Caki2 (cell line): ENCODE results near the gene STK4. TPM values are rescaled to one million over a fixed set of nuclear protein-coding genes. Genes with fewer than 3 reads are reported as not detected.
A peak's percentile ranks its signal among the peaks of the same experiment; 100 is the strongest.

Experiments
- DNase-seq: peaks from one replicate; pipeline ENCODE4 v3.0.0-alpha.2; 2015; ENCODE audit warnings: low read depth
- in situ Hi-C: cut with HindIII; loops from 2 replicates; pipeline ENCODE4 v1.10.0; 2016; ENCODE audit warnings: low sequenced_read_pairs, low pct_unique_long_range_greater_than_20kb, mixed read lengths
- total RNA-seq: library from RNA; depleted of rRNA; stranded (reverse); fragments of >200 nt; shearing (Covaris generic); gene quantifications from 2 replicates; pipeline ENCODE4 v1.2.3, GENCODE V29; 2014; ENCODE audit warnings: low replicate concordance

Gene STK4
- total RNA-seq, 1 experiment from 2014 or later: 4.2 TPM

DNA sequence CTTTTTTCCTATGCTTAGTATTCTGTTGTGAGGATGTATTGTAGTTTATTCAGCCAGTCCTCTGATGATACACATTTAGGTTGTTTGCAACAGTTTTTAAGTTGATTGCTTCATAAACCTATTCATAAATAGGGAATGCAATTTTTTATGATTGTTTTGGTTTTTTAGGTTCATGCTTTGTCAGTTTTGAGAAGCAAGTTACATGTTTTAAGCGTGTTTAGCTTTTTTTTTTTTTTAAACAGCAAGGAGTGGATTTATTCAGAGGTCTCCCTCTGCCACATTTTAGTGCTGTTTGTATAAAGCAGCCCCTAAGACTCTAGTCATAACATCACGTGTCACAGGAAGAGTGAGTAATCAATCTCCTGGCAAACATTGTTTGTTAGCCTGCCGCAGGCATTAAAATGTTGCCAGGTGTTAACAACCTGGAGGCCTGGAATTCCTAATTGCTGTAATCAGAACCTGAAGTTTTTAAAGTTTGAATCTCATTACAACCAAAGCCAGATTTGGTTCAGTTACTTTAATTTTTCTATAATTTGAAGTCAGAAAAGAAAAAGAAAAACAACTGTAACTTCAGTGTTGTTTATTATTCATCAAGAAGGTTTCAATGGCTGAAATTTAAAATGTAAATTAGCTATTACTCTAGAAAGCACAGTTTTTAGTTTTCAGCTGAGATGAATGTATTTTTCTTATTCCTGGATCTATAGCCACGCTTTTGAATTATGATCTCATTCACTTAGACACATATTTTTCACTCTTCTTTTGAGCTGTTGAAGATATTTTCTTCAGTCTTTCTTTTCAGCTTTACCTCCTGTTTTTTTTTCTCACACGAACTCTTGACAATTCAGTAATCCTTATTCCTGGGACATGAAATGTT is 75.4 kb downstream of the STK4 start:
- DNase-seq: peak; percentile 31
- in situ Hi-C loops: no loop called here

DNA sequence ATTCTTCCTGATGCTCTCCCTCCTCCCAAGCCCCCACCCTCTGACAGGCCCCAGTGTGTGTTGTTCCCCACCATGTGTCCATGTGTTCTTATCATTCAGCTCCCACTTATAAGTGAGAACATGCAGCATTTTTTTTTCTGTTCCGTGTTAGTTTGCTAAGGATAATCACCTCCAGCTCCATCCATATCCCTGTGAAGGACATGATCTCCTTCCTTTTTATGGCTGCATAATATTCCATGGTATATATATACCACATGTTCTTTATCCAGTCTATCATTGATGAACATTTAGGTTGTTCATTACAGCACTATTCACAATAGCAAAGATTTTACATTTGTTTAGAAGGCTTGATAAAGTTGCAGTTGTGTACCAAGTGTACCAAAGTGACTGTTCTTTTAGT is 76.7 kb downstream of the STK4 start:
- in situ Hi-C loops: no loop called here
- no peak for DNase-seq

DNA sequence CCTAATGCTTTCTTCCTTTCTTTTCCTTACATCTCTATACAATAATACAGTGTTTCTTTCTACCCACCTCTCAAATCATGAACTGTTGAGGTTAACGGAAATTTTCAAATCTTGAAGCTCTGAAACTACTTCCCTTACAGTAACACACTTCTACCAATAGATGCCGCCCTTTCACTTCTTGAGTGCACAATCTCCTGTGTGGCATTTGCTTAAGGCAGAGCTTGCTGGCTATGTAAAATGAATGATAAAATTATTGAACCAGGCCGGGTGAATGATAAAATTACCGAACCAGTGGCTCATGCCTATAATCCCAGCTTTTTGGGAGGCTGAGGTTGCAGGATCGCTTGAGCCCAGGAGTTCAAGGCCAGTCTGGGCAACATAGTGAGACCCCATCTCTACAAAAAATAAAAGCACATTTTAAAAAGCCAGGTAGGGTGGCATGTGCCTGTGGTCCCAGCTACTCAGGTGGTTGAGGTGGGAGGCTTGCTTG is 77.8 kb downstream of the STK4 start:
- in situ Hi-C loops: no loop called here
- DNase-seq: peak; percentile 64

DNA sequence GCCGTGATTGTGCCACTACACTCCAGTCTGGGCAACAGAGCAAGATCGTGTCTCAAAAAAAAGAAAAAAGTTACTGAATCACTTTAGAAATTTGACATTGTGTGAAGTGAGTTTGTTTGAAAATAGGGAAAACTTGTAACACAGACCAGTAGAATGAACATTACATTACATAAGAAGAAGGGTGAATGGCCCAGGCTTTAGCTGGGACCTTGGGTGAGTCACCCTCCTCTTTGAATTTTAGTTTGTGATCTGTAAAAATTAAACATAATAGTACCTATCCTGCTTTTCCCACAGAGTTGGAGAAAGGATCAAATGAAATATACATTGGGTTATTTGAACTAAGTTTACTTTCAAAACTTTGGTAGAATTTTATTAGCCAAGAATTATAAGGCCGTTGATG is 78.3 kb downstream of the STK4 start:
- in situ Hi-C loops: no loop called here
- no peak for DNase-seq

DNA sequence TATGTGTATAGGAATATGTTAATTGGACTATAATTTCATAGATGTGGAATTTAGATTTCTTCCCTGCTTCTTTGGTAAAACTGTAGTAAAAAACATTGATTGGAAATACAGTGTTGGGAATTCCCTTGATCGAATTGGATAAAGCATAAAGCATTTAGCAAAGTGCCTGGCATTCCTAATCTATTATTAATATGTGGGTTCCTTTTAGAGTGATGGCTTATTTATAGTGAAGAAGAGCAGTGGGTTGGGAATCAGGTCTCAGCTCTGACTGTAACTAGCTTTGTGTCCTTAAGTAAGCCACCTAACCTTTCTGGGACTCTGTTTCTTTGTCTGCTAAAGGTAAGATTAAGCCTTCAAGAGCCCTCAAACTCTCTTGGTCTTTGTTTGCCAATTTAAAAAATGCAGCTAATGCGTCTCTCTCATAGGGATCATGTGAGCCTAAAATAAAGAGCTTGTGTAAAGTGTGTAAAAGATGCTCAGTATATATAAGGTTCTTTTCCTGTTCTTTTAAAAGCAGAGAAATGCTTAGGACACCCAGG is 81.3 kb downstream of the STK4 start:
- in situ Hi-C loops: no loop called here
- no peak for DNase-seq

DNA sequence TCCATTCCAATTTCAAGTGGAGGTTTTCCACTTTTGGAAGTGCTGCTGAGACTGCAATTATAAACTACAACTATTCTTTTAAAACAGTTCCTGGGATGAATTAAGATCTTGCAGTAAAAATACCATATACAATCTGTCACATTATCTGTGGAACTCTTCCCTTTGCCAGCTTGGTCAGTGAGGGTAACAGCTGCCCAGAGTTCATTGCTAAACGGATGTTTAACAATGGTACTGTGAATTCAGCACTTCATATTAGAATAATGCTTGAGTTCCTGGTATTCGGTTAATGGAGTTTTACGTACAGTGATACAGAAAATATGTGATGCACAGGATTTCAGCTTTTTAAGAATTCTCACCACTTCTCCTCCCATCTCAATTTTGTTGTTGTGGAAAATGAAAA is 83.1 kb downstream of the STK4 start:
- no peak for DNase-seq
- in situ Hi-C loops: no loop called here

DNA sequence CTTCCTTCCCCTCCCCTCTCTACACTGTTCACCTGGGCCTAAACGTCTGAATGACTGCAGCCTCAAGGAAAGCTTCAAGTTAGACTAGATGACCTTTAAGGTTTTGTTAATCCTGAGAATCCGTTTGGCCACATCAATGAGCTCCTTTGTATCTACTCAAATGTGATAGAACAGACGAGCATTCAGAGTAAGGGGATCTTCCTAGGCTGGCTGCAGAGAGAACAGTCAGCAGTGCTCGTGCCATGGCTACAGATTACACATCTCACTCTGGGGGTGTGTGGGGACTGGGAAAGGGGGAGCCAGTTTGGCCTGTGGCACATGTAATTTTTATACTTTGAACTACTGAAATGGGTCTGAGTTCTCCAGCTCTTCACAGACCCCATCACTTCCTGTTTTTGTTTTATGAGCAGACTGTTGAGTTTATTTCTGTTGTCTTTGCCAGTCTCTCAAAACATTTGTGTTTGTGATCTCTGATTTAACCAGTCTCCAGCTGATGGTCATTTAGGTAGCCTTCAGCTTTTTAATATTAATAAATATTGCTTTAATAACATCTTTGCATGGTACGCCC is 83.7 kb downstream of the STK4 start:
- DNase-seq: no peak
- in situ Hi-C loops: no loop called here

DNA sequence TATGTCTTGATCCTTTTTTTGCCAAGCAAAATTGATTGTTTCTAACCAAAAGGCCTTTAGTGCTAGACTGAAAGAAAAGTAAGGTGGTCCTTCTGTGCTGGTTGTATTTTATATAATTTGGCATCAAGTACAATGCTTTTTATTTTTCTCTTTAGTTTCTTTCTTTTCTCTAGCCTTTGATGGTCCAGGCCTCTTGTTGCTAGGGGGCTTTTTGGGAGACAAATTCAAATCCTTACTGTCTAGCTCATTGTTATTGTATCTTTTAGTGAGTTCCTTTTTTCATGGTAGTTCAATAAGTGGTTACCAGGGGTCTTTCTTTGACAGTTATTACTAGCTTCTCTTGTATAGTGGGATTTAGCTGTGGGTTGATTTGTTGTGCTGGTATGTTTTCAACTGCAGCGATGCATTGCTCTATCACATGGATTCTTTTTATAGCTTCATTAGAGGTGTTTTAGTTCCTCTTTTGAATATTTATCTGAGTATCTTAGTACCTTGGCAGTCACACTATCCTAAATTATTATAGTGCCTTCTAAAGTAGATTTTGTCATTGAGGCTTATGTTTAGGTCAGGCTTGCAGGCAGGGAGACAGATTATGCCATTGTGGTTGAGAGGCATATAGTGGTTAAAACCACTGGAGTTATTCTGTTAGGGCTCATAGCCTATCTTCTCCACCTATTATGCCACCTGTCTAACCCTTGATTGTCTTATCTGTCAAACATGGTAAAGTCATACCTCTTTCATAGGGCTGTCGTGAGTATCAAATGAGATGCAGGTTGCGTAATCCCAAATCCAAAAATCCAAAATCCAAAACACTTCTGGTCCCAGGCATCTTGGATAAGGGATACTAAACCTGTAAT is 85.1 kb downstream of the STK4 start:
- in situ Hi-C loops: no loop called here
- no peak for DNase-seq

DNA sequence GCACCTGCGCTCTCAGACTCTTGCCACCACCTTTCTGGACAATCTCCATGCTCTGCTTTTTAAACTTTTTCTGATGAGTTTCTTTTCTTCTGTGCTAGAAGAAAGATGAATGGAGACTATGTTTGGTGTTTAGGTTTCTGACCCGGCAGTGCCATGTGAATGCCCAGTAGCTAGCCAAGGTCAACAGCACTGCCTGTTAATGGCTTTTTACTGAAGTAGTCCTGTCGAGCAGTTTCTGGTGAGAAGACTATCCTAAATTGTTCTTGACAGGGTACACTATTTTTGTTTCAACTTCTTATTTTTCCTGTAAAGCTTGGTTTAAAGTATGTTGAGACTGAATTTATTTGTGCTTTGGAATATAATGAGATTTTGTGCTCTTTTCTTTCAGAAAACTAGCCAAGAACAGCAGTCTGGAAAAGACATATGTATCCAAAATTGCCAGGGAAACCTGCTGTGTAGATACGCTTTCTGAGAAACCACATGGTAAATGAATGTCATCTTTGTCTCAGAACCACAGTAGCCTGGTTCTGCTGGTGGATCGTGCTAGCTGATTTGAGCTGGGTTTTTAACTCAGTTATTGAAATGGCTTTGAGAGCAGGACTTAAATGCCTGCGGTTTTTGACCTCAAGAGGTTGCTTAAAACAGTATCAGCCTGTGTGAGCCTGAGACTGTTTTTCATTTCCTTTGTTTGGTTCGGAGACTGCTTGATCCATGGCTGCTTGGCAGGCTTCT is 86.6 kb downstream of the STK4 start:
- in situ Hi-C loops: no loop called here
- no peak for DNase-seq

DNA sequence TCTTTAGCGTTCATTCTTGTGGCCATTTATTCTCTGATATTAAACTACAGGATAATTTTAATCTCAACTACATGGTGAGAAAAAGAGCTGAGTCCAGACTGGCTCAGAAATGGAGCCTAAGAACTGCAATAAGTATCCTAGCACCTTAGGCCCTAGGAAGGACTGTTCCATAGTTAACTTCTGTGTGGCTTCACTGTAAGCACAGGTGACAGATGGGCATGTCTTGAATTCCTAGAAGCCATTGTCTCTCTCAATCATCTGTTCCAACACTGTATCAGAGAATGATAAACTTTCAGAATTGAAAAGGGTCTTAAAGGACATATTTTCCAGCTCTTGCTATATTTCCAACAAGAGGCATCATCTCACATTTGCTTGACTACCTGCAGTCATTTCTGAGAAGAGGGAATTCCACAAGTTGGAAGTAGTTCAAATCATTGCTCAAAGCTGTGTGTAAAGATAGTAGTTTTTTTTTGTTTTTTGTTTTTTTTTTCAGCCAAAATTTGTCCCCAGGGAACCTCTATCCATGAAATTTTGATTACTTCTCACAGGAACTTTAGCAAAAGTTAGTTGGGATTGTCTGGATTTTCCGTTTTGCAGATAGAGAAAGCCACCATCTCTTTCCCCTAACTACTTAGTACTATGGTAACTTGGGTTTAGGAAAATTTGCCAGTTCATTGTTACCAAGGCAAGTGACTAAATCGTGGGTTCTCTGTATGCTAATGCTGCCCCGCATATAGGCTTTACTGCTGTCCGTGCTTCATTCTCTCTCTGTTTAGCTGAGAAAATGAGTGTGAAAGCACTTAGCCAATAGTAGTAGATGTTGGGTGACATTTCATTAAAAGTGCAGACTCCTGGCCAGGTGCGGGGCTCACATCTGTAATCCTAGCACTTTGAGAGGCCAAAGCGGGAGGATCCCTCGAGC is 87.4 kb downstream of the STK4 start:
- no peak for DNase-seq
- in situ Hi-C loops: no loop called here

DNA sequence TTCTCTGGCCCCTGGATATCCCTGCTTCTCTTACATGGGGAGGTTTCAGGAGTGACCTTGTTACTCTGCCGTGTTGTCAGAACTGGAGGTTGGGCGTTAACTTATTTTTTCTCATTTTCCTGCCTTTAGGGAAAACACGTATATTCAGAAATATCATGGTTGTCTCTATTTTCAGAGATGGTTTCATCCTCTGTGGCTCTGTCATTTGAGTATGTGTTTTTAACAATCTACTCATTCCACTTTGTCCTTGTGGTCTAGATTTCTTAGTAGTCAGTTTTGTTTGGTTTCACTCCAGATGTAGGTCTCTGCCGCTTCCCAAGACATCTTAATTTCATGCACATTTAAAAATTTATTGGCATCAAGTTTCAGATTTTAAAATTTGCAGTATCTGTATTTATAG is 88.7 kb downstream of the STK4 start:
- DNase-seq: no peak
- in situ Hi-C loops: no loop called here

DNA sequence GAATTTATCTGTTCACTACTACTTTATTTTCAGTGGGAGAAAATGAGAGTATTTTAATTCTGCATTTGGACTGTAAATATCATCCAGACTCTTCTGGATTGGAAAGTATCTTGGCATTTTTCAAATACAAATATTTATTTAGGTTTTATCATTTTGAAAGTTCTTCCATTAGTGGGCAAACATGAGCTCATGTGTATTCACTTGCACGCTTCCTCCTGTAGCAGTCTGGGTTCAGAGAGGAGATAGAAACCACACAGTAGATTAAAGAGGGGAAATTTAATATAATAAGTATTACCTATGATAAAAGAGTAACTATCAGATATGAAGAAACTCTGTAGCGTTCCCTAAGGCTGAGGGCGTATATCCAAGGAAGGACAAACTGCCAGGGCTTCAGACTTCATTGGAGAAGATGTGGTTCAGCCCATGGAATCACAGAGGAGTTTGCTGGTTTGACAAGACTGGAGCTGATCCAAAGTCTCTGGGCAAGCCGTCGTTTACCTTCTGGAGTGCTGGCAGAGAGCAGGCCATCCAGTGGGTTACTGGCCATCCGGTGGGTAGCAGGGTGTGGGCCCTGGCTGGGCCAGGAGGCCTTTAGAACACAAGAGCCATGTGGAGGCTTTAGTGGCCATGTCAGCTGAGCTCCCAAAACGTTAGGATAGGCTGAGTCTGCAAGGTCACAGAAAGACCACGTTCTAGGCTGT is 90.3 kb downstream of the STK4 start:
- in situ Hi-C loops: no loop called here
- DNase-seq: no peak

DNA sequence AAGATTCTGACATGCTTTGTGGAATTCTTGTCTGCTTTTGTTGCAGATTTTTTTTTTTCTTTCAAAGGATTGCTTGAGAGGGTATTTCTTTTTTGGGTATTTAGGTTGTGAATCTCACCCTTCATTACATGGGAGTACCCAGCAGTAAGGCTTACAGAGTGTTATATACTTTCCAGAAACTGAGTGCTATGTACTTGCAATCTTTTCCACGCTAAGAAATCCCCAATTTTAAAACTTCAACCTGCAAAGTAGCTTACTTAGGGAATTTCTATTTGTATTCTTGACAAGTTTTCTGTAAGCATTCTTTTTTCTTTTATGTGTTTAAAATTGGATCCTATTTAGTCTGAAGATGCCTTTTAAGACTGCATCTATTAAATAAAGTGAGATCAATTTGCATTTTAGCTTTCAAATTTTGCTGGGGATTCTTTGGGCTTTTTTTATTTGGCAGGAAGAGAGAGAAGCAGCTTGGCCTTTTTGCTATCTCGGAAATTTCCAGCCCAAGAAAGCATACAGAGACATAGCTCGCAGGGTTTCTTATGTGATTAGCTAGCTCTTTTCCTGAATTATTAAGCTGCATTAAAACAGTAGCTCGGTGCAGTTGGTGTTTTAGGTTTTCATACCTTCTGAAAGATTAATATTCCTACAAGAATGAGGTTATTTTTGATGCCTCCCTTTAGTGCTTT is 92.0 kb downstream of the STK4 start:
- DNase-seq: no peak
- in situ Hi-C loops: no loop called here

DNA sequence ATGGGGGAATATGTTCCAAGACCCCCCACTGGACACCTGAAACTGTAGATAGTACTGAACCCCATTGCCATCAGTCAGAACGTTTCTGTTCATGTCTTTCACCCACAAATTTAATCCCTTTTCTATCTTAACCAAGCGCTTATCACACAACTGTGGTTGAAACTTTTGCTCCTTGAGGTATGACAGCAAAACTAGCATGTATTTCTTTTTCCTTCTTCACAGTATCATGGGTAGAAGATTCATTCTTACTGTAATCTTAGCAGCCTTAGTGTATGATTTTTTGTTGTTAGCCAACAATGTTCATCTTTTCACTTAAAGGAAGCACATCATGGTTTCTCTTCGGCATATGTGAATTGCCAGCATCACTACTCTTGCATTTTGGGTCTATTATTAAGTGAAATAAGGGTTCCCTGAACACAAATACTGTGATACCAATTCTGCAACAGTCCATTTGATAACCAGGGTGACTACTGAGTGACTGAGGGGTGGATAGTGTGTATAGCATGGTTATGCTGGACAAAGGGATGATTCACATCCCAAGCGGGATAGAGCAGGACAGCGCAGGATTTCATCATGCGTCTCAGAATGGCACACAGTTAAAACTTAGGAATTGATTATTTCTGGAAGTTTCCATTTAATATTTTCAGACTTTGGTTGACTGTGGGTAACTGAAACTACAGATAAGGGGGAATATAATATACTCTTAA is 92.9 kb downstream of the STK4 start:
- no peak for DNase-seq
- in situ Hi-C loops: no loop called here

DNA sequence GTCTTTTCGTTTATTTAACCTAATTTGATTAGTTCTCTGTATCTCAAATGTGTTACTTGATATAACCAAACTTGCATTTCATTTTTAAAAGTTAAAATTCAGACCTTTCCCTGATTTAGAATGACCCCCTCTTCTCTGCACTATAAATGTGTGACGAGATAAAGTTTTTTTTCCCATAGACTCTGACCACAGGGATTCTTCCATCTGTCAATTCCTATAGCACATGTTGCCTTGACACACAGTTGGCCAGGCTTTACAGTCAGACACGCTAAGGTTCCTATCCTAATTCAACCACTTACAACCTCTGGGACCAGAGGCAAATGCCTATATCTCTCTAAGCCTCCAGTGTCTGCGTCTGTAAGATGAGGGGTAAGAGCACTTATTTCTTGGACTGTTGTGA is 94.0 kb downstream of the STK4 start:
- no peak for DNase-seq
- in situ Hi-C loops: no loop called here

DNA sequence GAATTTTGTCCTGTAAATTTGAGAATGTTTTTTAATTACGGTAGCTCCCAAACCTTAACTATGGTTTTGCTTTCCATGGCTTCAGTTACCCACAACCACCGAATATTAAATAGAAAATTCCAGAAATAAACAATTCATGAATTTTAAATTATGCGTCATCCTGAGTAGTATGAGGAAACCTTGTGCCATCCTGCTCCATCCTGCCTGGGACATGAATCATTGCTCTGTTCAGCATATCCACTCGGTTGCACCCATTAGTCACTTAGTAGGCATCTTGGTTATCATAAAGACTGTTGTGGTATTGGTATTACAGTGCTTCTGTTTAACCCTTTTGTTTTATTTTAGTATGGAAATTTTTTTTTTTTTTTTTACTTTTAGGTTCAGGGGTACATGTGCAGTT is 94.9 kb downstream of the STK4 start:
- peak; percentile 71 for DNase-seq
- in situ Hi-C loops: no loop called here
